Endothelial cell of umbilical vein (primary cell): ENCODE measurements around the gene KAT7. TPM values are rescaled to one million over a fixed set of nuclear protein-coding genes. Genes with fewer than 3 reads are reported as not detected.
A peak's percentile ranks its signal among the peaks of the same experiment; 100 is the strongest.

Source experiments
- BruUV-seq: library from RNA; stranded (reverse); fragments of 400-500 nt; replicated peaks from 2 replicates; lab custom pipeline; 2021; lab: Mats Ljungman, UMichigan
- CTCF ChIA-PET: fragments of 300-600, 350-600 bp; sonication (Branson Sonifier 250); formaldehyde crosslinking; loops from one replicate; lab custom pipeline; 2021; ENCODE audit warnings: antibody characterized with exemption, inconsistent platforms; lab: Charles Lee
- POLR2A ChIA-PET: fragments of 300-600, 350-600 bp; sonication (Branson Sonifier 250); formaldehyde crosslinking; loops from one replicate; lab custom pipeline; 2021; ENCODE audit warnings: antibody characterized with exemption, inconsistent platforms; lab: Charles Lee
- DNase-seq: peaks from one replicate; pipeline ENCODE4 v3.0.0-alpha.2; 2011; ENCODE audit warnings: low read depth, low spot score
- FAIRE-seq: peaks from 2 replicates; lab custom pipeline; 2011; peaks lifted over from hg19 to GRCh38; lab: Jason Lieb, UNC
- H2AFZ ChIP-seq: 2 replicates; pipeline ENCODE4 v1.6.0; 2012; ENCODE audit warnings: low read depth, low read length, control low read depth, inconsistent platforms
- H3K27ac ChIP-seq: 2 replicates; pipeline ENCODE4 v1.5.1; 2011; ENCODE audit warnings: low read depth, mild to moderate bottlenecking, control low read depth, low read length, moderate library complexity; ENCODE audit not compliant: insufficient read depth
- H3K27me3 ChIP-seq, 2 experiments: 2 replicates each; pipeline versions ENCODE4 v1.6.0 to v1.6.1; 2011; ENCODE audit warnings: low read length in 2 of 2, mixed read lengths in 1 of 2; ENCODE audit not compliant: control insufficient read depth in 2 of 2, insufficient read depth in 2 of 2
- H3K36me3 ChIP-seq, 2 experiments: 2 replicates in 1 of 2; 3 replicates in 1 of 2; pipeline ENCODE4 v1.5.1; 2011; ENCODE audit warnings: low read length in 2 of 2, mild to moderate bottlenecking in 1 of 2, moderate library complexity in 1 of 2; ENCODE audit not compliant: control insufficient read depth in 2 of 2, insufficient read depth in 2 of 2; ENCODE audit errors: extremely low read depth in 1 of 2
- H3K4me1 ChIP-seq: 3 replicates; pipeline ENCODE4 v1.5.1; 2011; ENCODE audit warnings: mild to moderate bottlenecking, low read length; ENCODE audit not compliant: control insufficient read depth, insufficient read depth; ENCODE audit errors: extremely low read depth
- H3K4me2 ChIP-seq: 2 replicates; pipeline ENCODE4 v1.6.1; 2011; ENCODE audit warnings: low read length, control low read depth, mixed read lengths; ENCODE audit not compliant: insufficient read depth
- H3K4me3 ChIP-seq, 3 experiments: fragments of 200-600 bp in 1 of 3; sonication (generic), shearing (Covaris generic) in 1 of 3; replicated peaks in 1 of 3; 2 replicates each; pipeline ENCODE4 v1.5.1; 2011 to 2016; ENCODE audit warnings: control low read depth in 3 of 3, low read length in 3 of 3, mild to moderate bottlenecking in 2 of 3, inconsistent platforms in 1 of 3, low read depth in 1 of 3, moderate library complexity in 1 of 3; ENCODE audit not compliant: insufficient read depth in 1 of 3
- H3K79me2 ChIP-seq: 2 replicates; pipeline ENCODE4 v1.6.0; 2012; ENCODE audit warnings: low read length, inconsistent platforms; ENCODE audit not compliant: control insufficient read depth, insufficient read depth
- H3K9ac ChIP-seq: replicated peaks from 2 replicates; pipeline ENCODE3; 2011; ENCODE audit warnings: low read length, control low read depth; ENCODE audit not compliant: insufficient read depth; ENCODE audit errors: extremely low read depth
- H3K9me1 ChIP-seq: replicated peaks from 3 replicates; pipeline ENCODE4 v1.6.0; 2011; ENCODE audit warnings: mild to moderate bottlenecking, low read length; ENCODE audit not compliant: control insufficient read depth, insufficient read depth; ENCODE audit errors: extremely low read depth
- H3K9me3 ChIP-seq: replicated peaks from 2 replicates; pipeline ENCODE4 v1.5.1; 2012; ENCODE audit warnings: low read length, inconsistent platforms; ENCODE audit not compliant: control insufficient read depth, insufficient read depth
- H4K20me1 ChIP-seq: replicated peaks from 2 replicates; pipeline ENCODE3; 2011; ENCODE audit warnings: mild to moderate bottlenecking, low read length; ENCODE audit not compliant: control insufficient read depth, insufficient read depth; ENCODE audit errors: extremely low read depth
- FOS ChIP-seq: IDR thresholded peaks from 2 replicates; pipeline ENCODE4 v1.6.1; 2011; ENCODE audit warnings: mild to moderate bottlenecking, low read length, moderate library complexity, borderline replicate concordance; ENCODE audit not compliant: insufficient read depth
- GATA2 ChIP-seq: IDR thresholded peaks from 2 replicates; pipeline ENCODE4 v1.7.0; 2011; ENCODE audit warnings: low read depth, mild to moderate bottlenecking, moderate library complexity, mixed read lengths, low read length; ENCODE audit not compliant: insufficient read length, insufficient read depth
- JUN ChIP-seq: IDR thresholded peaks from 2 replicates; pipeline ENCODE4 v1.6.1; 2011; ENCODE audit warnings: borderline replicate concordance, low read depth; ENCODE audit not compliant: insufficient read length, insufficient read depth
- MYC ChIP-seq: IDR thresholded peaks from one replicate; pipeline ENCODE4 v1.6.1; 2011; ENCODE audit warnings: mild to moderate bottlenecking, low read depth, low read length
- dilution Hi-C: fragments of 300-500 bp; cut with MboI; formaldehyde crosslinking; loops from one replicate; pipeline ENCODE4 v1.15.0; 2019; ENCODE audit warnings: low sequenced_read_pairs; ENCODE audit not compliant: extremely low pct_ligation_motif_present
- intact Hi-C: fragments of 100-400 bp; cut with micrococcal nuclease; formaldehyde crosslinking; loops from one replicate; pipeline ENCODE4 v1.10.0; 2022
- polyA plus RNA-seq, 4 experiments: library from polyadenylated mRNA; depleted of rRNA in 3 of 4; stranded (reverse) in 3 of 4; unstranded in 1 of 4; fragments of >200 nt; gene quantifications; 2 replicates each; pipeline versions ENCODE4 v1.2.1 to v1.2.3, GENCODE V29; 2011 to 2012; ENCODE audit warnings: missing spikeins in 1 of 4
- total RNA-seq: library from RNA; stranded (reverse); gene quantifications from 2 replicates; pipeline ENCODE4 v1.2.3, GENCODE V29; 2021
- TF ChIP-seq, protein P1 (sequence below), 2 donors: IDR thresholded peaks; 1 replicate in 1 of 2; 2 replicates in 1 of 2; pipeline ENCODE4 v1.5.1; 2011; ENCODE audit warnings: low read length in 2 of 2, mild to moderate bottlenecking in 2 of 2, moderate library complexity in 2 of 2, control low read depth in 1 of 2, inconsistent platforms in 1 of 2, low read depth in 1 of 2; ENCODE audit not compliant: insufficient read depth in 1 of 2; ENCODE audit errors: extremely low read depth in 1 of 2
- TF ChIP-seq, protein P2 (sequence below): IDR thresholded peaks from 2 replicates; pipeline ENCODE4 v1.6.1; 2011; ENCODE audit not compliant: insufficient read depth, insufficient read length

The KAT7 gene
- total and polyA plus RNA-seq, 2 donors (not counting 3 experiments of a cell fraction or from before 2014, with no cell fraction given), result 44.5 to 66.2 TPM

DNA sequence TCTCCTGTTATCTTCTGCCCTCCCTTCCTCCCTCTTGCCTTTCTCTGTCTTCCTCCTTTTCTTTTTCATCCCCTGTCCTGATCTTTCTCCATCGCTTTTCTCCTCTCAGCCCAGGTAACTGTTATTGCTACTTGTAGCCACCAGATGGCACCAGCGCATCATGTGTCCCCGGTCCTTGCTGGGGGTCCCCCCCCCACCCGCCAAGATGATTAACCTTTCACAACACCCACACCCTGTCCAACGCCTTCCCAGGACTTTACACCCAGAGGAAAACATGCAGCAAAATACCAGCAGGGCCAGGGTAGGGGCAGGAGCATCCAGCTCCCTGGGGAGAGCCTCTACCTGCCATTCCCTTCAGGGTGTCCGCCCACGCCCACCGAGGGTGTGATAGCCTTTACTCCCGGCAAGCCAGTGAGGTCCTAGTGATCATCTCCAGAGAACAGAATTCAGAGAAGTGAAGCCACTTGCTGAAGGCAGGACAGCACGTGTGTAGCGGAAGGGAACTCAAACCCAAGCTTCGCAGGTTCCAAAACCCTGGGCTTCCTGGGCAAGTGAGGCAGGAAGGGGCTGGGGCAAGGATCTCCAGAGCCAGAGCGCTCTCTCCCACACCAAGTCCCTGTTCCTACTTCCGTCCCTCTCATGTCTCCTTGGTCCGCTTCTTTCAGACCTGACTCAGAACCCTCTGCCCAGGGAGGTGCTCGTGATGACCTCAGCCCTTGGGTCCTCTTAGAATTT, 72.8 kb downstream of the KAT7 start:
- BruUV-seq, result no TSS peak
- Histone ChIP-seq H3K4me3 (no peak overlapping the region), H3K27me3 (peaks cover 3% of the 10 kb centered on the region in 2 experiments), H4K20me1 (no peaks in the 10 kb centered on the region), H3K4me2 (no peak overlapping the region), H3K9me3 (no peaks in the 10 kb centered on the region), H3K9me1 (no peaks in the 10 kb centered on the region), H3K36me3 (no peaks in the 10 kb centered on the region), H3K79me2 (no peaks in the 10 kb centered on the region), H2AFZ (no peak overlapping the region), H3K9ac (no peak overlapping the region), H3K4me1 (no peaks in the 10 kb centered on the region), H3K27ac (no peak overlapping the region)
- DNase-seq (peak; percentile 30), FAIRE-seq (no peak)
- TF ChIP-seq, protein P1, sequence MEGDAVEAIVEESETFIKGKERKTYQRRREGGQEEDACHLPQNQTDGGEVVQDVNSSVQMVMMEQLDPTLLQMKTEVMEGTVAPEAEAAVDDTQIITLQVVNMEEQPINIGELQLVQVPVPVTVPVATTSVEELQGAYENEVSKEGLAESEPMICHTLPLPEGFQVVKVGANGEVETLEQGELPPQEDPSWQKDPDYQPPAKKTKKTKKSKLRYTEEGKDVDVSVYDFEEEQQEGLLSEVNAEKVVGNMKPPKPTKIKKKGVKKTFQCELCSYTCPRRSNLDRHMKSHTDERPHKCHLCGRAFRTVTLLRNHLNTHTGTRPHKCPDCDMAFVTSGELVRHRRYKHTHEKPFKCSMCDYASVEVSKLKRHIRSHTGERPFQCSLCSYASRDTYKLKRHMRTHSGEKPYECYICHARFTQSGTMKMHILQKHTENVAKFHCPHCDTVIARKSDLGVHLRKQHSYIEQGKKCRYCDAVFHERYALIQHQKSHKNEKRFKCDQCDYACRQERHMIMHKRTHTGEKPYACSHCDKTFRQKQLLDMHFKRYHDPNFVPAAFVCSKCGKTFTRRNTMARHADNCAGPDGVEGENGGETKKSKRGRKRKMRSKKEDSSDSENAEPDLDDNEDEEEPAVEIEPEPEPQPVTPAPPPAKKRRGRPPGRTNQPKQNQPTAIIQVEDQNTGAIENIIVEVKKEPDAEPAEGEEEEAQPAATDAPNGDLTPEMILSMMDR (IDR thresholded peaks at IDR 0.05; ENCODE audit: extremely low read depth in 1 of 2, insufficient read depth in 1 of 2, low read depth in 1 of 2, low read length in 2 of 2), result peak; percentile 57 to 78
- TF ChIP-seq GATA2 (no peak), MYC (no peak), FOS (no peak), JUN (no peak)
- TF ChIP-seq, protein P2, sequence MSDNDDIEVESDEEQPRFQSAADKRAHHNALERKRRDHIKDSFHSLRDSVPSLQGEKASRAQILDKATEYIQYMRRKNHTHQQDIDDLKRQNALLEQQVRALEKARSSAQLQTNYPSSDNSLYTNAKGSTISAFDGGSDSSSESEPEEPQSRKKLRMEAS, result no peak
- ChIA-PET CTCF (interaction anchor here (0.6 to 26.9 kb wide), 16 partner anchors 10 to 304 kb away, joined by 3 to 590 read pairs (median 3); partner anchors contain the start of gene DLX3), POLR2A (interaction anchor here (0.9 kb wide), 1 partner anchor 135 kb away, joined by 6 read pairs; no protein-coding TSS in a partner anchor)
- intact Hi-C loops (loop anchor here (1.0 to 5.0 kb wide), 3 partner anchors 91 to 225 kb away; no protein-coding TSS in a partner anchor), dilution Hi-C loops (no loop called here)
